Activated naive CD8-positive, alpha-beta T cell treated with anti-CD3 and anti-CD28 coated beads, Interleukin-2, amount 50 U/mL, for 24 hours (primary cell): Measurements from ENCODE around the gene PPP1R12C.

Experiments
- ATAC-seq: fragments of 150-1000 bp; cut with Tn5 transposase; one replicate; pipeline ENCODE4 v1.10.0; 2021
- DNase-seq: peaks from one replicate; pipeline ENCODE4 v3.0.0; 2021
- H3K27ac Mint-ChIP-seq: one replicate; pipeline ENCODE4 v1.8.0; 2021; ENCODE audit warnings: mild to moderate bottlenecking, mixed read lengths
- H3K27me3 Mint-ChIP-seq: one replicate; pipeline ENCODE4 v1.8.0; 2021; ENCODE audit warnings: mixed read lengths
- H3K36me3 Mint-ChIP-seq: one replicate; pipeline ENCODE4 v1.8.0; 2021; ENCODE audit warnings: low read depth, mixed read lengths
- H3K4me1 Mint-ChIP-seq: one replicate; pipeline ENCODE4 v1.8.0; 2021; ENCODE audit warnings: mixed read lengths
- H3K4me3 Mint-ChIP-seq: one replicate; pipeline ENCODE4 v1.8.0; 2021; ENCODE audit warnings: mild to moderate bottlenecking, moderate library complexity, mixed read lengths
- H3K9me3 Mint-ChIP-seq: one replicate; pipeline ENCODE4 v1.8.0; 2021; ENCODE audit warnings: mixed read lengths

Gene PPP1R12C

GRCh38 chr19:55132453-55133129, 15.2 kb upstream of the PPP1R12C start:
- no peaks in the 10 kb centered on the region for H3K4me1 Mint-ChIP-seq
- ATAC-seq (no peak), DNase-seq (no peak)
- H3K27ac Mint-ChIP-seq, result no peak overlapping the region
- no peaks in the 10 kb centered on the region for H3K9me3 Mint-ChIP-seq
- no peak overlapping the region for H3K4me3 Mint-ChIP-seq
- H3K36me3 Mint-ChIP-seq, result no peaks in the 10 kb centered on the region
- peaks cover 44% of the 10 kb centered on the region for H3K27me3 Mint-ChIP-seq

- Mint-ChIP-seq H3K9me3 (no peaks in the 10 kb centered on the region), H3K4me1 (no peaks in the 10 kb centered on the region), H3K27ac (no peak overlapping the region), H3K36me3 (no peaks in the 10 kb centered on the region), H3K4me3 (no peak overlapping the region), H3K27me3 (peaks cover 54% of the 10 kb centered on the region)
- DNase-seq, result no peak
- ATAC-seq, result no peak
Measured at GRCh38 chr19:55131421-55131820, 14.0 kb upstream of the PPP1R12C start.

- Mint-ChIP-seq H3K9me3 (no peaks in the 10 kb centered on the region), H3K27ac (no peak overlapping the region)
Measured at GRCh38 chr19:55119053-55119452, 1.6 kb upstream of the PPP1R12C start.

GRCh38 chr19:55118401-55118991, 1.1 kb upstream of the PPP1R12C start:
- no peak for ATAC-seq
- Mint-ChIP-seq H3K4me3 (peak overlapping the region; percentile 96), H3K4me1 (peaks cover 32% of the 10 kb centered on the region), H3K9me3 (no peaks in the 10 kb centered on the region), H3K36me3 (peaks cover 10% of the 10 kb centered on the region), H3K27me3 (peaks cover 4% of the 10 kb centered on the region), H3K27ac (peak overlapping the region; percentile 96)
- peak; percentile 59 for DNase-seq

More at GRCh38 chr19:55119053-55119452, 1.6 kb upstream of the PPP1R12C start:
- ATAC-seq, result no peak
- no peak for DNase-seq
- Mint-ChIP-seq H3K4me1 (peaks cover 32% of the 10 kb centered on the region), H3K4me3 (peak overlapping the region; percentile 96), H3K27me3 (peaks cover 9% of the 10 kb centered on the region), H3K36me3 (peaks cover 10% of the 10 kb centered on the region)

- Mint-ChIP-seq H3K27ac (peak overlapping the region; percentile 96), H3K9me3 (no peaks in the 10 kb centered on the region), H3K4me3 (peak overlapping the region; percentile 96), H3K4me1 (peaks cover 32% of the 10 kb centered on the region), H3K27me3 (no peaks in the 10 kb centered on the region), H3K36me3 (peaks cover 10% of the 10 kb centered on the region)
- DNase-seq, result peak; percentile 97
- ATAC-seq, result peak; percentile 94
Measured at GRCh38 chr19:55117663-55118391, 390 bp upstream of the PPP1R12C start.

- Mint-ChIP-seq H3K36me3 (peaks cover 10% of the 10 kb centered on the region), H3K27me3 (no peaks in the 10 kb centered on the region), H3K4me3 (peak overlapping the region; percentile 100), H3K4me1 (peaks cover 32% of the 10 kb centered on the region), H3K27ac (peak overlapping the region; percentile 95), H3K9me3 (no peaks in the 10 kb centered on the region)
- DNase-seq (peak; percentile 64), ATAC-seq (peak; percentile 58)
Measured at GRCh38 chr19:55116232-55116858, 1.1 kb downstream of the PPP1R12C start.

GRCh38 chr19:55115446-55116065, 1.9 kb downstream of the PPP1R12C start:
- DNase-seq, result no peak
- Mint-ChIP-seq H3K4me1 (peaks cover 32% of the 10 kb centered on the region), H3K9me3 (no peaks in the 10 kb centered on the region), H3K4me3 (peak overlapping the region; percentile 100), H3K27ac (peak overlapping the region; percentile 95), H3K36me3 (peaks cover 12% of the 10 kb centered on the region), H3K27me3 (no peaks in the 10 kb centered on the region)
- ATAC-seq, result no peak

- ATAC-seq (no peak), DNase-seq (no peak)
- peaks cover 12% of the 10 kb centered on the region for H3K36me3 Mint-ChIP-seq
- H3K27ac Mint-ChIP-seq, result peak overlapping the region; percentile 59
- H3K27me3 Mint-ChIP-seq, result no peaks in the 10 kb centered on the region
- peaks cover 32% of the 10 kb centered on the region for H3K4me1 Mint-ChIP-seq
- no peaks in the 10 kb centered on the region for H3K9me3 Mint-ChIP-seq
- H3K4me3 Mint-ChIP-seq, result peak overlapping the region; percentile 100
Measured at GRCh38 chr19:55114566-55115145, 2.8 kb downstream of the PPP1R12C start.

- no peaks in the 10 kb centered on the region for H3K9me3 Mint-ChIP-seq
- DNase-seq, result no peak
- H3K27ac Mint-ChIP-seq, result no peak overlapping the region
- H3K36me3 Mint-ChIP-seq, result peaks cover 17% of the 10 kb centered on the region
- peaks cover 26% of the 10 kb centered on the region for H3K4me1 Mint-ChIP-seq
- H3K27me3 Mint-ChIP-seq, result no peaks in the 10 kb centered on the region
- H3K4me3 Mint-ChIP-seq, result no peak overlapping the region
- ATAC-seq, result no peak
Measured at GRCh38 chr19:55113570-55114039, 3.8 kb downstream of the PPP1R12C start.

GRCh38 chr19:55112777-55113569, 4.5 kb downstream of the PPP1R12C start:
- Mint-ChIP-seq H3K27me3 (no peaks in the 10 kb centered on the region), H3K9me3 (no peaks in the 10 kb centered on the region), H3K27ac (no peak overlapping the region), H3K4me3 (no peak overlapping the region), H3K36me3 (peaks cover 18% of the 10 kb centered on the region), H3K4me1 (peaks cover 20% of the 10 kb centered on the region)
- ATAC-seq, result no peak
- no peak for DNase-seq

- Mint-ChIP-seq H3K27ac (no peak overlapping the region), H3K36me3 (peaks cover 17% of the 10 kb centered on the region), H3K9me3 (no peaks in the 10 kb centered on the region), H3K4me3 (no peak overlapping the region), H3K4me1 (peaks cover 17% of the 10 kb centered on the region), H3K27me3 (no peaks in the 10 kb centered on the region)
- ATAC-seq (no peak), DNase-seq (no peak)
Measured at GRCh38 chr19:55112246-55112776, 5.1 kb downstream of the PPP1R12C start.

GRCh38 chr19:55111238-55111831, 6.1 kb downstream of the PPP1R12C start:
- Mint-ChIP-seq H3K4me1 (peaks cover 17% of the 10 kb centered on the region), H3K27me3 (no peaks in the 10 kb centered on the region), H3K36me3 (peaks cover 18% of the 10 kb centered on the region), H3K4me3 (no peak overlapping the region), H3K27ac (no peak overlapping the region), H3K9me3 (no peaks in the 10 kb centered on the region)
- no peak for DNase-seq
- no peak for ATAC-seq
